ENCODE results near the gene CTDSP1. TPM values are rescaled to one million over a fixed set of nuclear protein-coding genes. Genes with fewer than 3 reads are reported as not detected.

CTDSP1 gene
- total RNA-seq, 1 donor from 2014 or later, result 153 TPM

Other genes starting within 250 kb of the CTDSP1 start
- gene CXCR1, start 232.9 kb upstream of the CTDSP1 start, total RNA-seq, result not detected
- gene ARPC2, start 182.7 kb upstream of the CTDSP1 start, total RNA-seq, result 520 TPM
- gene GPBAR1, start 138.9 kb upstream of the CTDSP1 start, total RNA-seq, result 1.5 TPM
- gene AAMP, start 129.7 kb upstream of the CTDSP1 start, total RNA-seq, result 82.0 TPM
- gene PNKD, start 129.3 kb upstream of the CTDSP1 start, total RNA-seq, result 66.2 TPM
- gene TMBIM1, start 107.4 kb upstream of the CTDSP1 start, total RNA-seq, result 256 TPM
- gene CATIP, start 43.0 kb upstream of the CTDSP1 start, total RNA-seq, result not detected
- gene SLC11A1, start 17.6 kb upstream of the CTDSP1 start, total RNA-seq, result 16.5 TPM
- not detected for gene VIL1, start 19.3 kb downstream of the CTDSP1 start, total RNA-seq
- gene USP37, start 168.5 kb downstream of the CTDSP1 start, total RNA-seq, result 24.8 TPM
- 59.6 TPM for gene CNOT9, start 169.0 kb downstream of the CTDSP1 start, total RNA-seq
- gene PLCD4, start 208.0 kb downstream of the CTDSP1 start, total RNA-seq, result 3.9 TPM

All from ureter (tissue), 1 donor.